Ishikawa (cell line): ENCODE data around the gene RAB32.
A peak's percentile ranks its signal among the peaks of the same experiment; 100 is the strongest.

ENCODE experiments used
- CEBPB ChIP-seq: IDR thresholded peaks from 2 replicates; pipeline ENCODE4 v1.6.1; 2012
- CREB1 ChIP-seq: IDR thresholded peaks from 2 replicates; pipeline ENCODE4 v1.6.1; 2012; ENCODE audit warnings: low read depth
- EGR1 ChIP-seq: IDR thresholded peaks from 2 replicates; pipeline ENCODE4 v1.6.1; 2012
- EP300 ChIP-seq: IDR thresholded peaks from 2 replicates; pipeline ENCODE4 v1.6.1; 2012; ENCODE audit warnings: borderline replicate concordance
- FOXM1 ChIP-seq: IDR thresholded peaks from 2 replicates; pipeline ENCODE4 v1.6.1; 2012; ENCODE audit warnings: low read depth, borderline replicate concordance
- MAX ChIP-seq: IDR thresholded peaks from 2 replicates; pipeline ENCODE4 v1.6.1; 2012
- NFIC ChIP-seq: IDR thresholded peaks from 2 replicates; pipeline ENCODE4 v1.6.1; 2012
- RAD21 ChIP-seq: IDR thresholded peaks from 2 replicates; pipeline ENCODE4 v1.6.1; 2012; ENCODE audit warnings: low read depth
- REST ChIP-seq: IDR thresholded peaks from 2 replicates; pipeline ENCODE4 v1.6.1; 2012; ENCODE audit warnings: low read depth, mild to moderate bottlenecking
- TAF1 ChIP-seq: IDR thresholded peaks from 2 replicates; pipeline ENCODE4 v1.6.1; 2012; ENCODE audit warnings: low read depth, mild to moderate bottlenecking
- TCF12 ChIP-seq: IDR thresholded peaks from 2 replicates; pipeline ENCODE4 v1.6.1; 2012; ENCODE audit warnings: low read depth
- TEAD4 ChIP-seq: IDR thresholded peaks from 2 replicates; pipeline ENCODE4 v1.6.1; 2012
- USF1 ChIP-seq: IDR thresholded peaks from 2 replicates; pipeline ENCODE4 v1.6.1; 2012
- YY1 ChIP-seq: IDR thresholded peaks from 2 replicates; pipeline ENCODE4 v1.6.1; 2012; ENCODE audit warnings: low read depth
- ZBTB7A ChIP-seq: IDR thresholded peaks from 2 replicates; pipeline ENCODE4 v1.6.1; 2012; ENCODE audit warnings: low read depth

Gene RAB32

DNA sequence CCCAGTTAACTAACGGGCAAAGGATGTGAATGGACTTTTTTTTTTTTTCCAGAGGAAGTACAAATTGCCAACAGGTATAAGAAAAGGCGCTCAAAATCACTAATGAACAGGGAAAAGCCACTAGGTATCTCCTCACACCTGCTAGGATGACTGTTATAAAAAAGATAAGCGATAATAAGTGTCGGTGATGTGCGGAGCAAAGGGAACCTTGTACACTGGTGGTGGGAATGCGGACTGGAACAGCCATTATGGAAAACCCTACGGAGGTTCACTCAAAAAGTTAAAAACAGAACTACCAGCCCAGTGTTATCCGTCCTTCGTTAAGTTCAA, 787 bp upstream of the RAB32 start:
- TF ChIP-seq CREB1 (no peak), RAD21 (no peak), USF1 (no peak), ZBTB7A (no peak), CEBPB (no peak), EP300 (no peak), NFIC (no peak), TAF1 (no peak), TCF12 (no peak), REST (no peak), MAX (no peak), FOXM1 (no peak), TEAD4 (no peak), YY1 (no peak), EGR1 (no peak)

GRCh38 chr6:146543940-146544615, 445 bp downstream of the RAB32 start:
- TF ChIP-seq MAX: no peak; the same call in 1 of the 2 replicates
- 0 out of 2 replicates have a peak, but pooled peaks have one; percentile 30 for TF ChIP-seq ZBTB7A
- no peak for TF ChIP-seq CEBPB
- no peak for TF ChIP-seq EP300
- no peak for TF ChIP-seq TEAD4
- TF ChIP-seq CREB1: no peak

DNA sequence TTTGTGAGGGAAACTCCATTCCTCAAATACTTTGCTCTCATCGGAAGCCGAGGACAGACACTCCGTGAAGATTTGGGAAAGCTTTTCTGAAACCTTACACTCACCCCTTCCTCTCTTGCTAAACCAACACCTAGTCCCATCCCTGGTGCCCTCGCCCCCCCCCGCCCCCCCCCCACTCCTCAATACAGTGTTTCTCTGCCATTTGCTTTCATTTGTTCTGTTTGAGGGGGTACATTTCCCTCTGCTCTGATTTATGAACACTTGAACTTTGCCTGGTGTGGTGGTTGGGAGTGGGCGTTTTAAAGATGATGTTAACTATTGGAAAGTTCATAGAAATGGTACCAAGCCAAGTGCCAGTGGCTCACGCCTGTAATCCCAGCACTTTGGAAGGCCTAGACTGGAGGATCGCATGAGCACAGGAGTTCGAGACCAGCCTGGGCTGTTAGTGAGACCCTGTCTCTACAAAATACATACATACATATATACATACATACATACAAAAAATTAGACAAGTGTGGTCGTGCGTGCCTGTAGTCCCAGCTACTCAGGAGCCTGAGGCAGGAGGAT, 1.1 kb downstream of the RAB32 start:
- TF ChIP-seq EGR1 (no peak), CREB1 (no peak), CEBPB (no peak), FOXM1 (no peak), RAD21 (no peak), EP300 (no peak), REST (no peak), MAX (no peak), YY1 (no peak), TCF12 (no peak), ZBTB7A (no peak), NFIC (no peak), TEAD4 (no peak), USF1 (no peak), TAF1 (no peak)

DNA sequence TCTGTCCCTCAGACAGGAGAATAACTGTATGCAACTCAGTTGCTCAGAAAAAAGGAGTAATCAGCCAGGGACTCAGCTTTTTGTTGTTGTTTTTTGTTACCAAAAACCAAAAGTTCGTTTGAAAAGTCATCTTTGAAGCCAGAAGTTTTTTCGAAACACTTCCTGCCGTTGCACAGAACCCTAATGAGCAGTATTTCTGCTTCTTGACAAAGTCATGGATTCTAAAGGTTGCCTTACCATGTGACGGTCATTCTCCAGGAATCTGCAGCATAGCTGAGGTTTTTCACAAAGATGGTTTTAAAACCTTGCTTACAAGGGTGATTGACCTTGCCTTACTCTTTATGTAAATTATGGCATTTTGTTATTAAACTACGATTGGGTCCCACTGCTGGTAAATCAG, 1.9 kb downstream of the RAB32 start:
- no peak for TF ChIP-seq NFIC
- no peak for TF ChIP-seq TEAD4
- TF ChIP-seq REST: no peak
- no peak for TF ChIP-seq EGR1
- TF ChIP-seq USF1: no peak
- TF ChIP-seq TCF12: no peak
- TF ChIP-seq RAD21: no peak
- no peak for TF ChIP-seq YY1
- TF ChIP-seq ZBTB7A: no peak
- no peak for TF ChIP-seq EP300
- no peak for TF ChIP-seq CREB1
- no peak for TF ChIP-seq MAX
- no peak for TF ChIP-seq CEBPB
- TF ChIP-seq FOXM1: no peak
- TF ChIP-seq TAF1: no peak
